Stimulated activated CD4-positive, alpha-beta T cell treated with anti-CD3 and anti-CD28 coated beads, Interleukin-1b, Interleukin-23, amount 100 ng/mL, for 24 hours (primary cell): ENCODE results near the gene BLNK.
"Not testable (repeated sequence)": the region's sequence is repeated elsewhere in the genome, so short reads cannot be mapped to it uniquely, and the experiment has no call there.

Source experiments
- DNase-seq, 4 experiments: peaks; one replicate each; pipeline ENCODE4 v3.0.0-alpha.2; 2020; ENCODE audit warnings: low read depth in 4 of 4, low spot score in 1 of 4

BLNK gene

GRCh38 chr10:96271016-96271815 is at the start of gene BLNK:
Gene BLNK, minus strand, starts transcription at chr10:96271569. Its CDS starts 171 bp downstream, at chr10:96271398.
- no peak for DNase-seq

- no peak for DNase-seq
These were observed 48.5 kb upstream of the BLNK start for GRCh38 chr10:96319754-96320474.

GRCh38 chr10:96317067-96317833 is 45.9 kb upstream of the BLNK start:
- no peak for DNase-seq

GRCh38 chr10:96313344-96313743 is 42.0 kb upstream of the BLNK start:
- DNase-seq: no peak

GRCh38 chr10:96311180-96311715 is 39.9 kb upstream of the BLNK start:
- DNase-seq: no peak

GRCh38 chr10:96310321-96310669 is 38.9 kb upstream of the BLNK start:
- no peak for DNase-seq

GRCh38 chr10:96309628-96310320 is 38.4 kb upstream of the BLNK start:
- no peak for DNase-seq

- DNase-seq: not testable (repeated sequence)
These were observed 37.5 kb upstream of the BLNK start for GRCh38 chr10:96308854-96309253.

GRCh38 chr10:96306516-96306915 is 35.1 kb upstream of the BLNK start:
- no peak for DNase-seq

- DNase-seq: no peak
These were observed 33.6 kb upstream of the BLNK start for GRCh38 chr10:96305019-96305418.

GRCh38 chr10:96304230-96304629 is 32.9 kb upstream of the BLNK start, which contains the start of gene DNTT:
Gene DNTT, plus strand, starts transcription at chr10:96304434. Its CDS starts 64 bp downstream, at chr10:96304498.
- no peak for DNase-seq

- DNase-seq: no peak
These were observed 30.2 kb upstream of the BLNK start for GRCh38 chr10:96301616-96302015.

GRCh38 chr10:96299383-96299782 is 28.0 kb upstream of the BLNK start:
- no peak for DNase-seq

GRCh38 chr10:96298362-96298761 is 27.0 kb upstream of the BLNK start:
- DNase-seq: no peak

- DNase-seq: no peak
These were observed 26.1 kb upstream of the BLNK start for GRCh38 chr10:96297486-96297885.

GRCh38 chr10:96295475-96295874 is 24.1 kb upstream of the BLNK start:
- DNase-seq: no peak

GRCh38 chr10:96292971-96293920 is 21.9 kb upstream of the BLNK start:
- no peak for DNase-seq

- DNase-seq: no peak
These were observed 19.2 kb upstream of the BLNK start for GRCh38 chr10:96290368-96291133.
